ENCODE measurements around the gene IQCK.

Gene IQCK

GRCh38 chr16:19835196-19835595 lies 117.1 kb downstream of the IQCK start:
- Histone ChIP-seq H3K36me3 (ENCODE audit: low read depth) (no peaks in the 10 kb centered on the region), H3K4me3 (ENCODE audit: severe bottlenecking) (no peak overlapping the region), H3K9me3 (ENCODE audit: severe bottlenecking) (no peaks in the 10 kb centered on the region), H3K27ac (ENCODE audit: poor library complexity, severe bottlenecking) (no peak overlapping the region), H3K4me1 (ENCODE audit: insufficient read depth, poor library complexity, severe bottlenecking) (no peaks in the 10 kb centered on the region), H3K27me3 (ENCODE audit: insufficient read depth, poor library complexity, severe bottlenecking) (no peaks in the 10 kb centered on the region)
- ATAC-seq (ENCODE audit: low read depth) (no peak), DNase-seq (ENCODE audit: low spot score) (no peak)
- no peak for TF ChIP-seq CTCF (IDR thresholded peaks at IDR 0.05; ENCODE audit: poor library complexity, severe bottlenecking)

- ATAC-seq (ENCODE audit: low read depth): no peak
- TF ChIP-seq CTCF (IDR thresholded peaks at IDR 0.05; ENCODE audit: poor library complexity, severe bottlenecking): no peak
- Histone ChIP-seq H3K36me3 (ENCODE audit: low read depth) (no peaks in the 10 kb centered on the region), H3K27ac (ENCODE audit: poor library complexity, severe bottlenecking) (no peak overlapping the region), H3K27me3 (ENCODE audit: insufficient read depth, poor library complexity, severe bottlenecking) (no peaks in the 10 kb centered on the region), H3K4me1 (ENCODE audit: insufficient read depth, poor library complexity, severe bottlenecking) (no peaks in the 10 kb centered on the region), H3K9me3 (ENCODE audit: severe bottlenecking) (no peaks in the 10 kb centered on the region), H3K4me3 (ENCODE audit: severe bottlenecking) (no peak overlapping the region)
- no peak for DNase-seq (ENCODE audit: low spot score)
Measured at GRCh38 chr16:19835968-19836421, 117.9 kb downstream of the IQCK start.

- Histone ChIP-seq H3K4me1 (ENCODE audit: insufficient read depth, poor library complexity, severe bottlenecking) (no peaks in the 10 kb centered on the region), H3K27me3 (ENCODE audit: insufficient read depth, poor library complexity, severe bottlenecking) (no peaks in the 10 kb centered on the region), H3K4me3 (ENCODE audit: severe bottlenecking) (no peak overlapping the region), H3K9me3 (ENCODE audit: severe bottlenecking) (no peaks in the 10 kb centered on the region), H3K36me3 (ENCODE audit: low read depth) (no peaks in the 10 kb centered on the region), H3K27ac (ENCODE audit: poor library complexity, severe bottlenecking) (no peak overlapping the region)
- no peak for DNase-seq (ENCODE audit: low spot score)
- no peak for TF ChIP-seq CTCF (IDR thresholded peaks at IDR 0.05; ENCODE audit: poor library complexity, severe bottlenecking)
- ATAC-seq (ENCODE audit: low read depth): no peak
Measured at GRCh38 chr16:19837331-19837980, 119.4 kb downstream of the IQCK start.

GRCh38 chr16:19837984-19838707 lies 120.1 kb downstream of the IQCK start:
- H3K27me3 ChIP-seq (ENCODE audit: insufficient read depth, poor library complexity, severe bottlenecking): no peaks in the 10 kb centered on the region
- no peaks in the 10 kb centered on the region for H3K9me3 ChIP-seq (ENCODE audit: severe bottlenecking)
- no peak overlapping the region for H3K4me3 ChIP-seq (ENCODE audit: severe bottlenecking)
- ATAC-seq (ENCODE audit: low read depth): no peak
- no peak for DNase-seq (ENCODE audit: low spot score)
- no peak overlapping the region for H3K27ac ChIP-seq (ENCODE audit: poor library complexity, severe bottlenecking)
- H3K36me3 ChIP-seq (ENCODE audit: low read depth): no peaks in the 10 kb centered on the region
- TF ChIP-seq CTCF (IDR thresholded peaks at IDR 0.05; ENCODE audit: poor library complexity, severe bottlenecking): no peak
- H3K4me1 ChIP-seq (ENCODE audit: insufficient read depth, poor library complexity, severe bottlenecking): no peaks in the 10 kb centered on the region

All from RWPE2 (cell line).